SK-N-SH treated with all-trans-retinoic acid at 6 μM for 48 hours (cell line): ENCODE data around the gene ACER1.

Source experiments
- ATAC-seq: fragments of 200-7000 bp; cut with Tn5 transposase; 3 replicates; pipeline ENCODE4 v1.9.1; 2020; ENCODE audit warnings: mild to moderate bottlenecking, moderate library complexity
- ARNTL ChIP-seq: fragments of 450-650 bp; formaldehyde crosslinking; IDR thresholded peaks from 2 replicates; pipeline ENCODE4 v1.5.0; 2020; ENCODE audit warnings: low read depth, mild to moderate bottlenecking, moderate library complexity, borderline replicate concordance
- BACH2 ChIP-seq: fragments of 250-450 bp; sonication (Bioruptor Pico); IDR thresholded peaks from 2 replicates; pipeline ENCODE4 v1.9.0; 2021; ENCODE audit warnings: mild to moderate bottlenecking, borderline replicate concordance
- CSDC2 ChIP-seq: fragments of 250-450 bp; sonication (Bioruptor Pico); IDR thresholded peaks from 2 replicates; pipeline ENCODE4 v1.5.0; 2020; ENCODE audit warnings: mild to moderate bottlenecking, moderate library complexity
- CSRNP3 ChIP-seq: fragments of 250-450 bp; sonication (Bioruptor Pico); IDR thresholded peaks from 2 replicates; pipeline ENCODE4 v1.5.1; 2021; ENCODE audit warnings: mild to moderate bottlenecking, moderate library complexity
- ESRRG ChIP-seq: fragments of 250-450 bp; sonication (Bioruptor Pico); IDR thresholded peaks from 2 replicates; pipeline ENCODE4 v1.6.1; 2021; ENCODE audit warnings: mild to moderate bottlenecking
- GLIS3 ChIP-seq: fragments of 250-450 bp; sonication (Bioruptor Pico); IDR thresholded peaks from 2 replicates; pipeline ENCODE4 v1.5.0; 2020; ENCODE audit warnings: mild to moderate bottlenecking, moderate library complexity
- OSR1 ChIP-seq: fragments of 250-450 bp; sonication (Bioruptor Pico); IDR thresholded peaks from 2 replicates; pipeline ENCODE4 v1.8.0; 2022; ENCODE audit warnings: moderate library complexity, mild to moderate bottlenecking, inconsistent platforms
- PATZ1 ChIP-seq: fragments of 250-450 bp; sonication (Bioruptor Pico); IDR thresholded peaks from 2 replicates; pipeline ENCODE4 v1.8.0; 2020; ENCODE audit warnings: mild to moderate bottlenecking, moderate library complexity, borderline replicate concordance
- POU6F1 ChIP-seq: fragments of 250-450 bp; sonication (Bioruptor Pico); IDR thresholded peaks from 2 replicates; pipeline ENCODE4 v1.8.0; 2021; ENCODE audit warnings: low read depth, mild to moderate bottlenecking, moderate library complexity, borderline replicate concordance
- PPARA ChIP-seq: fragments of 250-450 bp; sonication (Bioruptor Pico); IDR thresholded peaks from 2 replicates; pipeline ENCODE4 v1.5.0; 2020; ENCODE audit warnings: mild to moderate bottlenecking, borderline replicate concordance
- RARB ChIP-seq: fragments of 250-450 bp; sonication (Bioruptor Pico); IDR thresholded peaks from 2 replicates; pipeline ENCODE4 v1.8.0; 2021; ENCODE audit warnings: mild to moderate bottlenecking, moderate library complexity
- SNAI2 ChIP-seq: fragments of 250-450 bp; sonication (Bioruptor Pico); IDR thresholded peaks from 2 replicates; pipeline ENCODE4 v1.5.0; 2020; ENCODE audit warnings: mild to moderate bottlenecking, moderate library complexity
- TCF4 ChIP-seq: fragments of 250-450 bp; sonication (Bioruptor Pico); IDR thresholded peaks from 2 replicates; pipeline ENCODE4 v1.8.0; 2021; ENCODE audit warnings: mild to moderate bottlenecking, moderate library complexity, borderline replicate concordance
- TOX ChIP-seq: fragments of 250-450 bp; sonication (Bioruptor Pico); IDR thresholded peaks from 2 replicates; pipeline ENCODE4 v1.8.0; 2021; ENCODE audit warnings: mild to moderate bottlenecking, moderate library complexity, borderline replicate concordance
- TSHZ2 ChIP-seq: fragments of 250-450 bp; sonication (Bioruptor Pico); IDR thresholded peaks from 2 replicates; pipeline ENCODE4 v1.5.0; 2020; ENCODE audit warnings: mild to moderate bottlenecking, moderate library complexity
- ZC3H10 ChIP-seq: fragments of 250-450 bp; sonication (Bioruptor Pico); IDR thresholded peaks from 2 replicates; pipeline ENCODE4 v1.5.1; 2021; ENCODE audit warnings: mild to moderate bottlenecking, moderate library complexity
- ZFP3 ChIP-seq: fragments of 250-450 bp; sonication (Bioruptor Pico); IDR thresholded peaks from 2 replicates; pipeline ENCODE4 v1.5.0; 2020; ENCODE audit warnings: mild to moderate bottlenecking, moderate library complexity
- ZFP30 ChIP-seq: fragments of 450-650 bp; formaldehyde crosslinking; IDR thresholded peaks from 2 replicates; pipeline ENCODE4 v1.5.0; 2022; ENCODE audit warnings: mild to moderate bottlenecking, moderate library complexity
- ZNF565 ChIP-seq: fragments of 450-650 bp; formaldehyde crosslinking; conservative IDR thresholded peaks from 2 replicates; pipeline ENCODE4 v1.5.0; 2020; ENCODE audit warnings: low read depth, mild to moderate bottlenecking, moderate library complexity
- ZNF70 ChIP-seq: fragments of 450-650 bp; formaldehyde crosslinking; IDR thresholded peaks from 2 replicates; pipeline ENCODE4 v1.5.0; 2020; ENCODE audit warnings: mild to moderate bottlenecking, moderate library complexity
- ZNF8 ChIP-seq: fragments of 450-650 bp; formaldehyde crosslinking; IDR thresholded peaks from 2 replicates; pipeline ENCODE4 v1.5.0; 2020; ENCODE audit warnings: mild to moderate bottlenecking, moderate library complexity

ACER1 gene

GRCh38 chr19:6275170-6275744 is 58.2 kb downstream of the ACER1 start:
- TF ChIP-seq PATZ1 (CRISPR knock-in tag) (no peak), RARB (CRISPR knock-in tag) (no peak), ESRRG (CRISPR knock-in tag) (no peak), ZFP30 (CRISPR knock-in tag) (no peak), SNAI2 (CRISPR knock-in tag) (no peak), GLIS3 (CRISPR knock-in tag) (no peak), ZNF565 (CRISPR knock-in tag) (no peak), PPARA (CRISPR knock-in tag) (no peak), POU6F1 (CRISPR knock-in tag) (no peak), OSR1 (CRISPR knock-in tag) (no peak)
- no peak for ATAC-seq

GRCh38 chr19:6274756-6275155 is 58.7 kb downstream of the ACER1 start:
- ATAC-seq: 0 out of 3 replicates have a peak, but pooled peaks have one; percentile 1
- TF ChIP-seq ZC3H10 (CRISPR knock-in tag): no peak
- no peak for TF ChIP-seq CSDC2 (CRISPR knock-in tag)
- TF ChIP-seq PPARA (CRISPR knock-in tag): no peak
- no peak for TF ChIP-seq TOX (CRISPR knock-in tag)
- no peak for TF ChIP-seq GLIS3 (CRISPR knock-in tag)
- TF ChIP-seq ZNF70 (CRISPR knock-in tag): no peak
- no peak for TF ChIP-seq ARNTL (CRISPR knock-in tag)
- no peak for TF ChIP-seq TSHZ2 (CRISPR knock-in tag)
- TF ChIP-seq CSRNP3 (CRISPR knock-in tag): no peak
- no peak for TF ChIP-seq ZFP30 (CRISPR knock-in tag)
- TF ChIP-seq POU6F1 (CRISPR knock-in tag): no peak

GRCh38 chr19:6273701-6274601 is 59.5 kb downstream of the ACER1 start:
- peak; percentile 57 for ATAC-seq
- no peak for TF ChIP-seq BACH2
- no peak for TF ChIP-seq TCF4 (CRISPR knock-in tag)
- no peak for TF ChIP-seq CSDC2 (CRISPR knock-in tag)
- 0 out of 2 replicates have a peak, but pooled peaks have one; percentile 6 for TF ChIP-seq SNAI2 (CRISPR knock-in tag)
- TF ChIP-seq ESRRG (CRISPR knock-in tag): no peak
- no peak for TF ChIP-seq ZNF8 (CRISPR knock-in tag)
- TF ChIP-seq ARNTL (CRISPR knock-in tag): no peak
- 0 out of 2 replicates have a peak, but pooled peaks have one; percentile 5 for TF ChIP-seq ZFP3 (CRISPR knock-in tag)
- no peak for TF ChIP-seq OSR1 (CRISPR knock-in tag)
- TF ChIP-seq PATZ1 (CRISPR knock-in tag): no peak
